Endothelial cell (in vitro differentiated cells): ENCODE measurements around the gene COL12A1. TPM values are rescaled to one million over a fixed set of nuclear protein-coding genes. Genes with fewer than 3 reads are reported as not detected.

Experiments
- DNase-seq: peaks from one replicate; pipeline ENCODE4 v3.0.0; 2021; ENCODE audit warnings: low spot score
- H3K27ac Mint-ChIP-seq: one replicate; pipeline ENCODE4 v1.8.0; 2021; ENCODE audit warnings: mixed read lengths, inconsistent platforms; ENCODE audit not compliant: unreplicated experiment
- H3K27me3 Mint-ChIP-seq: one replicate; pipeline ENCODE4 v1.8.0; 2021; ENCODE audit warnings: mild to moderate bottlenecking, moderate library complexity, mixed read lengths, inconsistent platforms; ENCODE audit not compliant: unreplicated experiment
- H3K36me3 Mint-ChIP-seq: one replicate; pipeline ENCODE4 v1.8.0; 2021; ENCODE audit warnings: mild to moderate bottlenecking, low read depth, mixed read lengths, inconsistent platforms; ENCODE audit not compliant: unreplicated experiment
- H3K4me1 Mint-ChIP-seq: one replicate; pipeline ENCODE4 v1.8.0; 2021; ENCODE audit warnings: mild to moderate bottlenecking, mixed read lengths, inconsistent platforms; ENCODE audit not compliant: unreplicated experiment
- H3K4me3 Mint-ChIP-seq: one replicate; pipeline ENCODE4 v1.8.0; 2021; ENCODE audit warnings: mild to moderate bottlenecking, mixed read lengths, inconsistent platforms; ENCODE audit not compliant: unreplicated experiment
- H3K9me3 Mint-ChIP-seq: one replicate; pipeline ENCODE4 v1.8.0; 2021; ENCODE audit warnings: mixed read lengths, inconsistent platforms; ENCODE audit not compliant: unreplicated experiment
- total RNA-seq: library from RNA; stranded (reverse); fragmentation: NEBNext Ultra II Directional; extraction: Animal tissue kit (Norgen Biotek cat#: 25700); gene quantifications from one replicate; pipeline ENCODE4 v1.2.1, GENCODE V29; 2021; ENCODE audit not compliant: unreplicated experiment
- TF ChIP-seq, protein P1 (sequence below): fragments of 200-600 bp; sonication (generic); IDR thresholded peaks from one replicate; pipeline ENCODE4 v1.5.0; 2021; ENCODE audit warnings: antibody characterized with exemption; ENCODE audit not compliant: unreplicated experiment

The COL12A1 gene
- total RNA-seq, 1 donor from 2014 or later, result 6.3 TPM

DNA sequence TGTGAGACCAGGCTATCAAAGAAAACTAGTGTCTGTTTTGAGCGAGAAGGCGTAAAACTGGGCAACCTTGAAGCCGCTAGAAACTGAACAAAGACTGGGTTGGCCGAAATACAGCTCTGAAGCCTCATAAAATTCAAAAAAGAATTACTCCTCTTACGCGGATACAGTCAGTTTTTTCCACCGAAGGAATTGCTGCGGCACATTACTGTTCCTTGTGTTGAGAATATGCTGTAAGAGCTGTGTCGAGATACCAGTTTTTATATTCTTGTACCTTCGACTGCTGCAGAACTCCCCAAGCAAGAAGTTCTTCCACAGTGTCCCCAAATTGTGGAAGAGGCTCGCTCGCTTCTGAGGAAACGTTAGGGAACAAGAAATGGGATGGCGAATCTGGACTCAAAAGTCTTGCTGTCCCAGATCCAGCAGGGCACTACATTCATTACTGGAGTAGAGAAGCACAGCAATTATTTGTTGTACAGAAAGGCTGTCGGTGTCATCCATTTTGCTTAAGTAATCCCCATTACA, 38.3 kb upstream of the COL12A1 start:
- Mint-ChIP-seq H3K36me3 (peaks cover 20% of the 10 kb centered on the region), H3K27me3 (peaks cover 3% of the 10 kb centered on the region), H3K4me3 (peak overlapping the region; percentile 99), H3K4me1 (peaks cover 22% of the 10 kb centered on the region), H3K27ac (peak overlapping the region; percentile 100), H3K9me3 (no peaks in the 10 kb centered on the region)
- TF ChIP-seq, protein P1, sequence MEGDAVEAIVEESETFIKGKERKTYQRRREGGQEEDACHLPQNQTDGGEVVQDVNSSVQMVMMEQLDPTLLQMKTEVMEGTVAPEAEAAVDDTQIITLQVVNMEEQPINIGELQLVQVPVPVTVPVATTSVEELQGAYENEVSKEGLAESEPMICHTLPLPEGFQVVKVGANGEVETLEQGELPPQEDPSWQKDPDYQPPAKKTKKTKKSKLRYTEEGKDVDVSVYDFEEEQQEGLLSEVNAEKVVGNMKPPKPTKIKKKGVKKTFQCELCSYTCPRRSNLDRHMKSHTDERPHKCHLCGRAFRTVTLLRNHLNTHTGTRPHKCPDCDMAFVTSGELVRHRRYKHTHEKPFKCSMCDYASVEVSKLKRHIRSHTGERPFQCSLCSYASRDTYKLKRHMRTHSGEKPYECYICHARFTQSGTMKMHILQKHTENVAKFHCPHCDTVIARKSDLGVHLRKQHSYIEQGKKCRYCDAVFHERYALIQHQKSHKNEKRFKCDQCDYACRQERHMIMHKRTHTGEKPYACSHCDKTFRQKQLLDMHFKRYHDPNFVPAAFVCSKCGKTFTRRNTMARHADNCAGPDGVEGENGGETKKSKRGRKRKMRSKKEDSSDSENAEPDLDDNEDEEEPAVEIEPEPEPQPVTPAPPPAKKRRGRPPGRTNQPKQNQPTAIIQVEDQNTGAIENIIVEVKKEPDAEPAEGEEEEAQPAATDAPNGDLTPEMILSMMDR, result no peak
- DNase-seq, result no peak

- peak within 1 kb of the TSS; percentile 99 for H3K4me3 Mint-ChIP-seq
Measured at GRCh38 chr6:75243333-75244062, 37.6 kb upstream of the COL12A1 start, which contains the start of gene COX7A2. COX7A2 (minus strand) TSS chr6:75243801; CDS start chr6:75243734, 67 bp downstream.

GRCh38 chr6:75236630-75237029, 30.8 kb upstream of the COL12A1 start:
- H3K27me3 Mint-ChIP-seq, result no peaks in the 10 kb centered on the region
- peaks cover 14% of the 10 kb centered on the region for H3K36me3 Mint-ChIP-seq
- TF ChIP-seq, protein P1, result no peak
- H3K4me3 Mint-ChIP-seq, result no peak overlapping the region
- peaks cover 29% of the 10 kb centered on the region for H3K4me1 Mint-ChIP-seq
- no peak for DNase-seq
- H3K27ac Mint-ChIP-seq, result no peak overlapping the region
- H3K9me3 Mint-ChIP-seq, result no peaks in the 10 kb centered on the region

More at GRCh38 chr6:75243333-75244062, 37.6 kb upstream of the COL12A1 start, which contains the start of gene COX7A2:
- peak; percentile 83 for DNase-seq
- H3K27me3 Mint-ChIP-seq, result peaks cover 3% of the 10 kb centered on the region
- H3K27ac Mint-ChIP-seq, result peak within 1 kb of the TSS; percentile 100
- no peaks in the 10 kb centered on the region for H3K9me3 Mint-ChIP-seq
- peaks cover 22% of the 10 kb centered on the region for H3K4me1 Mint-ChIP-seq
- peaks cover 21% of the 10 kb centered on the region for H3K36me3 Mint-ChIP-seq
- TF ChIP-seq, protein P1, result no peak

- Mint-ChIP-seq H3K36me3 (peaks cover 5% of the 10 kb centered on the region), H3K4me1 (peaks cover 23% of the 10 kb centered on the region), H3K27me3 (no peaks in the 10 kb centered on the region), H3K4me3 (no peak overlapping the region), H3K9me3 (no peaks in the 10 kb centered on the region), H3K27ac (peak overlapping the region; percentile 54)
- DNase-seq, result no peak
- TF ChIP-seq, protein P1, result no peak
Measured at GRCh38 chr6:75235271-75235670, 29.4 kb upstream of the COL12A1 start.
